IMR-90 (cell line): ENCODE measurements around the gene EHD4. TPM values are rescaled to one million over a fixed set of nuclear protein-coding genes. Genes with fewer than 3 reads are reported as not detected.

Source experiments
- ATAC-seq: fragments of 200-7000 bp; cut with Tn5 transposase; 2 replicates; pipeline ENCODE4 v1.9.1; 2020; ENCODE audit warnings: low read depth, mild to moderate bottlenecking, moderate library complexity
- BruUV-seq: library from RNA; stranded (reverse); fragments of 400-500 nt; replicated peaks from 2 replicates; lab custom pipeline; 2021; lab: Mats Ljungman, UMichigan
- CTCF ChIA-PET: fragments of 300-600 bp; formaldehyde crosslinking; extraction: SDS; loops from one replicate; lab custom pipeline; 2021; ENCODE audit warnings: antibody characterized with exemption; lab: Yijun Ruan, JAX
- POLR2A ChIA-PET: fragments of 300-600 bp; sonication (Branson Sonifier 250); formaldehyde crosslinking; loops from one replicate; lab custom pipeline; 2022; ENCODE audit warnings: antibody characterized with exemption; ENCODE audit not compliant: unreplicated experiment; lab: Charles Lee
- DNase-seq: peaks from one replicate; pipeline ENCODE4 v3.0.0; 2013
- H2AFZ ChIP-seq: replicated peaks from 2 replicates; pipeline ENCODE3; 2013; ENCODE audit warnings: low read length, mild to moderate bottlenecking; ENCODE audit not compliant: poor library complexity
- H2AK5ac ChIP-seq: 2 replicates; pipeline ENCODE4 v1.6.1; 2013; ENCODE audit warnings: low read depth, low read length, inconsistent platforms
- H2AK9ac ChIP-seq: replicated peaks from 2 replicates; pipeline ENCODE3; 2013; ENCODE audit warnings: mild to moderate bottlenecking, low read depth, low read length, moderate library complexity; ENCODE audit not compliant: poor library complexity
- H2BK120ac ChIP-seq: 2 replicates; pipeline ENCODE4 v1.6.1; 2013; ENCODE audit warnings: low read depth, low read length, inconsistent platforms
- H2BK15ac ChIP-seq: 3 replicates; pipeline ENCODE4 v1.6.1; 2013; ENCODE audit warnings: low read depth, low read length, inconsistent platforms
- H2BK20ac ChIP-seq: 2 replicates; pipeline ENCODE4 v1.6.1; 2013; ENCODE audit warnings: low read depth, mild to moderate bottlenecking, inconsistent platforms, low read length, moderate library complexity
- H2BK5ac ChIP-seq: 2 replicates; pipeline ENCODE4 v1.6.1; 2013; ENCODE audit warnings: mild to moderate bottlenecking, low read depth, low read length, inconsistent platforms; ENCODE audit not compliant: poor library complexity, severe bottlenecking
- H3K14ac ChIP-seq: replicated peaks from 2 replicates; pipeline ENCODE4 v1.6.1; 2013; ENCODE audit warnings: low read depth, low read length, inconsistent platforms
- H3K18ac ChIP-seq: 2 replicates; pipeline ENCODE4 v1.6.1; 2013; ENCODE audit warnings: low read depth, low read length, control low read depth
- H3K23ac ChIP-seq: 2 replicates; pipeline ENCODE4 v1.6.1; 2013; ENCODE audit warnings: low read depth, low read length, inconsistent platforms
- H3K27ac ChIP-seq: 2 replicates; pipeline ENCODE4 v1.5.1; 2013; ENCODE audit warnings: mild to moderate bottlenecking, control low read depth, low read length; ENCODE audit not compliant: insufficient read depth
- H3K27me3 ChIP-seq: 2 replicates; pipeline ENCODE4 v1.6.1; 2013; ENCODE audit warnings: low read length; ENCODE audit not compliant: control insufficient read depth, insufficient read depth
- H3K36me3 ChIP-seq: 2 replicates; pipeline ENCODE4 v1.6.1; 2013; ENCODE audit warnings: low read length, mixed read lengths; ENCODE audit not compliant: control insufficient read depth, insufficient read depth
- H3K4ac ChIP-seq: 2 replicates; pipeline ENCODE4 v1.6.1; 2013; ENCODE audit warnings: low read depth, low read length, inconsistent platforms
- H3K4me1 ChIP-seq: 2 replicates; pipeline ENCODE4 v1.6.1; 2013; ENCODE audit warnings: low read length, mixed read lengths; ENCODE audit not compliant: control insufficient read depth, insufficient read depth
- H3K4me2 ChIP-seq: 2 replicates; pipeline ENCODE4 v1.6.1; 2013; ENCODE audit warnings: low read depth, mild to moderate bottlenecking, control low read depth, low read length, moderate library complexity
- H3K4me3 ChIP-seq: 2 replicates; pipeline ENCODE4 v1.5.1; 2013; ENCODE audit warnings: low read depth, mild to moderate bottlenecking, control low read depth, low read length, moderate library complexity; ENCODE audit not compliant: insufficient read depth
- H3K56ac ChIP-seq: 2 replicates; pipeline ENCODE4 v1.6.1; 2013; ENCODE audit warnings: low read length, inconsistent platforms; ENCODE audit not compliant: insufficient read depth; ENCODE audit errors: extremely low read depth
- H3K79me1 ChIP-seq, 2 experiments: 2 replicates each; pipeline ENCODE4 v1.6.1; 2013; ENCODE audit warnings: low read length in 2 of 2, inconsistent platforms in 1 of 2, low read depth in 1 of 2
- H3K9ac ChIP-seq: 2 replicates; pipeline ENCODE4 v1.6.1; 2013; ENCODE audit warnings: low read depth, low read length, control low read depth
- H3K9me1 ChIP-seq: 2 replicates; pipeline ENCODE4 v1.6.1; 2013; ENCODE audit warnings: low read length, inconsistent platforms; ENCODE audit not compliant: insufficient read depth
- H3K9me3 ChIP-seq: 2 replicates; pipeline ENCODE4 v1.6.1; 2013; ENCODE audit warnings: low read length; ENCODE audit not compliant: control insufficient read depth, insufficient read depth
- H4K20me1 ChIP-seq: 2 replicates; pipeline ENCODE4 v1.6.1; 2013; ENCODE audit warnings: low read length, inconsistent platforms; ENCODE audit not compliant: insufficient read depth
- H4K5ac ChIP-seq: 2 replicates; pipeline ENCODE4 v1.6.1; 2013; ENCODE audit warnings: mild to moderate bottlenecking, low read depth, low read length, control low read depth
- H4K8ac ChIP-seq, 2 experiments: 2 replicates each; pipeline ENCODE4 v1.6.1; 2013; ENCODE audit warnings: low read depth in 2 of 2, low read length in 2 of 2, control low read depth in 1 of 2, inconsistent platforms in 1 of 2
- H4K91ac ChIP-seq: 2 replicates; pipeline ENCODE4 v1.6.1; 2013; ENCODE audit warnings: low read depth, low read length, inconsistent platforms; ENCODE audit not compliant: insufficient read depth
- CEBPB ChIP-seq: IDR thresholded peaks from 2 replicates; pipeline ENCODE4 v1.6.1; 2012; ENCODE audit warnings: low read depth, low read length, improper control_type of control experiment
- WGBS, 2 experiments: methylation state at CpG; one replicate each; pipeline versions ENCODE4 v1.1.5 to v1.1.7; 2013; ENCODE audit warnings: missing lambda C conversion rate in 2 of 2; ENCODE audit not compliant: insufficient read length in 1 of 2; ENCODE audit errors: extremely low coverage in 2 of 2; 5-methylcytosine and 5-hydroxymethylcytosine counted together
- dilution Hi-C: fragments of 300-500 bp; cut with HindIII; formaldehyde crosslinking; loops from one replicate; pipeline ENCODE4 v1.14.3; 2018; ENCODE audit warnings: low sequenced_read_pairs; ENCODE audit not compliant: unreplicated experiment
- in situ Hi-C: fragments of 300-500 bp; cut with MboI; formaldehyde crosslinking; loops from 3 replicates; pipeline ENCODE4 v1.14.3; 2019; ENCODE audit warnings: low sequenced_read_pairs, inconsistent platforms, mixed read lengths
- intact Hi-C: fragments of 100-400 bp; cut with micrococcal nuclease; formaldehyde crosslinking; loops from 2 replicates; pipeline ENCODE4 v1.10.0; 2022
- polyA plus RNA-seq, 3 experiments: library from polyadenylated mRNA; depleted of rRNA; stranded (reverse); fragments of >200 nt; gene quantifications; 2 replicates each; pipeline ENCODE4 v1.2.3, GENCODE V29; 2012; ENCODE audit warnings: low replicate concordance in 1 of 3
- total RNA-seq: library from RNA; depleted of rRNA; stranded (reverse); fragments of >200 nt; gene quantifications from 2 replicates; pipeline ENCODE4 v1.2.3, GENCODE V29; 2012
- TF ChIP-seq, protein P1 (sequence below): conservative IDR thresholded peaks from 2 replicates; pipeline ENCODE4 v1.5.1; 2012; ENCODE audit warnings: mild to moderate bottlenecking, low read depth, low read length, improper control_type of control experiment

Gene EHD4
- total and polyA plus RNA-seq, 2 of the 4 experiments (the other 2 are of a cell fraction) = 21.0 to 29.0 TPM

DNA sequence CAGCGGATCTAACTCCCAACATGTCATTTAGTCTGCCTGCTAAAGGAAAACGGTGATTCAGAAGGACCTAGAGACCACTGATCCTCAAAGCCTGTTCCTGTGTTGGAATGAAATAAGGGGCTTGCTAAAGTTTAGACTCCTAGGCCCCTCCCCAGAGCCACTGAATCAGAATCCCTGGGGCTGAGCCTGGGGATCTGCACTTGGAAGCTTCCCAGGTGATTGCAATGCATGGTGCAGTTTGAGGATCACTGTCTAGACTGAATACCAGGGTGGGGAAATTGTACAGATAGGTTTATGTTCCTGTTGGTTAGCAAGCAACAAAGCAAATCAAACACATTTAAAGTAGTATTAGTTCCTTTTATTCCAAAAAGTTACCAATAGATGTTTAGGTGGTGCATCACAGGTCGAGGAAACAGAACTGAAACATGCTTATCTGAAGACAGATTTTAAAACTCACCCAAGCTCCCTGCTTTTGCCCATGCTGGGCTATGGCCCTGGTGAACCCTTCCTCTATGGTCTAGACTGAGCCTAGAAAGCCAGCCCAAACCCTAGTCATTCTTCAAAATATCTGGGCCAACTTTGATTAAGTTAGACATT is 48.9 kb downstream of the EHD4 start:
- Histone ChIP-seq H3K4me3 (no peak overlapping the region), H4K8ac (no peak overlapping the region), H3K4me1 (peaks cover 27% of the 10 kb centered on the region), H3K9ac (no peak overlapping the region), H2AFZ (no peak overlapping the region), H3K23ac (no peak overlapping the region), H3K14ac (no peak overlapping the region), H3K27ac (no peak overlapping the region), H2BK120ac (no peak overlapping the region), H2AK5ac (no peak overlapping the region), H2BK5ac (no peak overlapping the region), H3K56ac (no peak overlapping the region), H3K27me3 (no peaks in the 10 kb centered on the region), H4K91ac (no peak overlapping the region), H3K9me3 (no peaks in the 10 kb centered on the region), H2BK20ac (no peak overlapping the region), H4K5ac (no peak overlapping the region), H3K9me1 (peaks cover 31% of the 10 kb centered on the region), H4K20me1 (peaks cover 13% of the 10 kb centered on the region), H3K36me3 (peaks cover 6% of the 10 kb centered on the region), H2BK15ac (no peak overlapping the region), H3K79me1 (peaks cover 15 to 79% of the 10 kb centered on the region in 2 experiments), H3K4me2 (no peak overlapping the region), H3K18ac (no peak overlapping the region), H2AK9ac (no peak overlapping the region), H3K4ac (no peak overlapping the region)
- in situ Hi-C loops = no loop called here
- TF ChIP-seq, protein P1, sequence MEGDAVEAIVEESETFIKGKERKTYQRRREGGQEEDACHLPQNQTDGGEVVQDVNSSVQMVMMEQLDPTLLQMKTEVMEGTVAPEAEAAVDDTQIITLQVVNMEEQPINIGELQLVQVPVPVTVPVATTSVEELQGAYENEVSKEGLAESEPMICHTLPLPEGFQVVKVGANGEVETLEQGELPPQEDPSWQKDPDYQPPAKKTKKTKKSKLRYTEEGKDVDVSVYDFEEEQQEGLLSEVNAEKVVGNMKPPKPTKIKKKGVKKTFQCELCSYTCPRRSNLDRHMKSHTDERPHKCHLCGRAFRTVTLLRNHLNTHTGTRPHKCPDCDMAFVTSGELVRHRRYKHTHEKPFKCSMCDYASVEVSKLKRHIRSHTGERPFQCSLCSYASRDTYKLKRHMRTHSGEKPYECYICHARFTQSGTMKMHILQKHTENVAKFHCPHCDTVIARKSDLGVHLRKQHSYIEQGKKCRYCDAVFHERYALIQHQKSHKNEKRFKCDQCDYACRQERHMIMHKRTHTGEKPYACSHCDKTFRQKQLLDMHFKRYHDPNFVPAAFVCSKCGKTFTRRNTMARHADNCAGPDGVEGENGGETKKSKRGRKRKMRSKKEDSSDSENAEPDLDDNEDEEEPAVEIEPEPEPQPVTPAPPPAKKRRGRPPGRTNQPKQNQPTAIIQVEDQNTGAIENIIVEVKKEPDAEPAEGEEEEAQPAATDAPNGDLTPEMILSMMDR = no peak
- TF ChIP-seq CEBPB = peak; percentile 9; the same call in 1 of the 2 replicates
- dilution Hi-C loops = no loop called here
- ChIA-PET CTCF (no interaction called here), POLR2A (no interaction called here)
- DNase-seq (no peak), ATAC-seq (no peak)
- no TSS peak for BruUV-seq
- intact Hi-C loops = no loop called here
- WGBS, 2 experiments = no CpG with 5 or more reads among the region's 3 CpGs
